OCI-LY7 (cell line): Measurements from ENCODE around the gene CRIP1. TPM values are rescaled to one million over a fixed set of nuclear protein-coding genes. Genes with fewer than 3 reads are reported as not detected.

Experiments used
- BruUV-seq: library from RNA; stranded (reverse); fragments of 400-500 nt; replicated peaks from 2 replicates; lab custom pipeline; 2021; lab: Mats Ljungman, UMichigan
- CTCF ChIA-PET: fragments of 300-600 bp; sonication (Branson Sonifier 250); formaldehyde crosslinking; loops from one replicate; lab custom pipeline; 2022; ENCODE audit warnings: antibody characterized with exemption; ENCODE audit not compliant: unreplicated experiment; lab: Charles Lee
- POLR2A ChIA-PET: fragments of 300-600 bp; sonication (Branson Sonifier 250); formaldehyde crosslinking; loops from one replicate; lab custom pipeline; 2022; ENCODE audit warnings: antibody characterized with exemption; lab: Charles Lee
- DNase-seq: peaks from one replicate; pipeline ENCODE4 v3.0.0-alpha.2; 2015; ENCODE audit warnings: low spot score
- H2AFZ ChIP-seq: fragments of 200-600 bp; sonication (generic), shearing (Covaris generic); 2 replicates; pipeline ENCODE4 v1.6.1; 2014; ENCODE audit warnings: mild to moderate bottlenecking, antibody characterized with exemption, low read length, moderate library complexity
- H3K27ac ChIP-seq: fragments of 200-600 bp; sonication (generic); 2 replicates; pipeline ENCODE4 v1.5.1; 2014; ENCODE audit warnings: mixed run types, low read depth, mild to moderate bottlenecking, moderate library complexity, low read length, inconsistent platforms; ENCODE audit not compliant: poor library complexity, severe bottlenecking
- H3K36me3 ChIP-seq: fragments of 200-600 bp; sonication (generic); 2 replicates; pipeline ENCODE4 v1.6.1; 2014; ENCODE audit warnings: mild to moderate bottlenecking, antibody characterized with exemption, low read length, moderate library complexity, mixed read lengths; ENCODE audit not compliant: insufficient read depth
- H3K4me1 ChIP-seq: fragments of 200-600 bp; sonication (generic); 2 replicates; pipeline ENCODE4 v1.5.1; 2014; ENCODE audit warnings: mild to moderate bottlenecking, low read length; ENCODE audit not compliant: insufficient read depth, poor library complexity, severe bottlenecking
- H3K4me2 ChIP-seq: fragments of 200-600 bp; sonication (generic); 2 replicates; pipeline ENCODE4 v1.6.1; 2014; ENCODE audit warnings: mild to moderate bottlenecking, low read length
- H3K4me3 ChIP-seq: fragments of 200-600 bp; sonication (generic); 2 replicates; pipeline ENCODE4 v1.5.1; 2014; ENCODE audit warnings: mild to moderate bottlenecking, low read depth, low read length; ENCODE audit not compliant: poor library complexity, severe bottlenecking
- H3K79me2 ChIP-seq: fragments of 200-600 bp; sonication (generic); 2 replicates; pipeline ENCODE4 v1.6.1; 2016; ENCODE audit warnings: low read depth, mild to moderate bottlenecking, low read length, moderate library complexity, mixed read lengths; ENCODE audit not compliant: insufficient read depth
- H3K9me2 ChIP-seq: fragments of 200-600 bp; sonication (generic); 2 replicates; pipeline ENCODE4 v1.6.1; 2016; ENCODE audit warnings: mild to moderate bottlenecking, low read length, mixed read lengths; ENCODE audit not compliant: insufficient read depth
- H3K9me3 ChIP-seq: fragments of 200-600 bp; sonication (generic); 2 replicates; pipeline ENCODE4 v1.6.1; 2014; ENCODE audit warnings: mild to moderate bottlenecking, mixed run types, low read length, mixed read lengths
- H4K20me1 ChIP-seq: fragments of 200-600 bp; sonication (generic); 2 replicates; pipeline ENCODE4 v1.6.1; 2014; ENCODE audit warnings: mild to moderate bottlenecking, antibody characterized with exemption, low read length, moderate library complexity, mixed read lengths; ENCODE audit not compliant: insufficient read depth
- EZH2phosphoT487 ChIP-seq: fragments of 200-600 bp; sonication (generic); IDR thresholded peaks from 2 replicates; pipeline ENCODE4 v1.6.1; 2018; ENCODE audit warnings: low read depth, borderline replicate concordance, mild to moderate bottlenecking, mixed run types, antibody characterized with exemption, low read length, moderate library complexity, mixed read lengths
- intact Hi-C: fragments of 100-400 bp; cut with micrococcal nuclease; formaldehyde crosslinking; loops from one replicate; pipeline ENCODE4 v1.10.0; 2022; ENCODE audit not compliant: unreplicated experiment
- total RNA-seq, 2 experiments: library from RNA; depleted of rRNA in 1 of 2; stranded (reverse); fragments of >200 nt in 1 of 2; shearing (Covaris generic) in 1 of 2; gene quantifications; 2 replicates each; pipeline ENCODE4 v1.2.3, GENCODE V29; 2014 to 2022
- TF ChIP-seq, protein P1 (sequence below): fragments of 200-600 bp; sonication (generic); conservative IDR thresholded peaks from 2 replicates; pipeline ENCODE4 v1.5.1; 2014; ENCODE audit warnings: mild to moderate bottlenecking, antibody characterized with exemption, low read length, moderate library complexity, mixed read lengths

CRIP1 gene
- total RNA-seq, 2 experiments from 2014 or later: 4.6 TPM; not detected in 1

DNA sequence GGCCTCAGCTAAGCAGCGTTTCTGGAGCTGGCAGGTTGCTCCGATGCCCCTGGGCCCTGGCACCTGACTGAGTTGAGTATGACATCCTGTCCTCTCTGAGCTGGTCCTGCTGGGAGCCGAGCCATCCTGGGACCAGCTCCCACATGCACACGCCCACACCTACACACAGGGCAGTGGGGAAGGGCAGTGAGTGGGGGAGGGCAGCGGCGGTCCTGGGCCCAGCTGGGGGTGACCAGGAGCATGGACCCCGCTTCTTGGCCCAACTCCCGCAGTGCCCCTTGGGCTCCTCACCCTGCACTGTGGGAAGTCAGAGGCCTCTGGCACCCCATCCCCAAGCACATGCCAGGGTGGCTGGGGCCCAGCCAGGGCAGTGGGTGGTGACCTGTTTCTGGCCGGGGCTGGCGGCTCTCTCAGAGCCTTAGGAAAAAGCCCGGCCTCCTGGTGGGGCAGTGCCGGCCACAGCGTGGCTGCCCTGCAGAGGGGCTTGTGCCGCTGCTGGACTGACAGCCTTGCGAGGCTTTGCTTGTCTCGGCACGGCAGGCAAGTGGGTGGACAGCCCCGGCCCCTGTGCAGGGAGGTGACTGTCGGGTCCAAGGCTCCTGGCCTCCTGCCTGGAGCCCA is 18.0 kb upstream of the CRIP1 start:
- H3K36me3 ChIP-seq: peaks cover 46% of the 10 kb centered on the region
- no peak overlapping the region for H3K4me3 ChIP-seq
- peaks cover 4% of the 10 kb centered on the region for H3K4me1 ChIP-seq
- no peak overlapping the region for H2AFZ ChIP-seq
- ChIA-PET POLR2A (interaction anchor here (0.5 kb wide), 1 partner anchor 51 kb away, joined by 5 read pairs; no protein-coding TSS in a partner anchor), CTCF (no interaction called here)
- no peak overlapping the region for H3K4me2 ChIP-seq
- H3K9me2 ChIP-seq: no peaks in the 10 kb centered on the region
- intact Hi-C loops: no loop called here
- H3K9me3 ChIP-seq: no peaks in the 10 kb centered on the region
- H4K20me1 ChIP-seq: no peaks in the 10 kb centered on the region
- no peaks in the 10 kb centered on the region for H3K79me2 ChIP-seq
- TF ChIP-seq, protein P1, sequence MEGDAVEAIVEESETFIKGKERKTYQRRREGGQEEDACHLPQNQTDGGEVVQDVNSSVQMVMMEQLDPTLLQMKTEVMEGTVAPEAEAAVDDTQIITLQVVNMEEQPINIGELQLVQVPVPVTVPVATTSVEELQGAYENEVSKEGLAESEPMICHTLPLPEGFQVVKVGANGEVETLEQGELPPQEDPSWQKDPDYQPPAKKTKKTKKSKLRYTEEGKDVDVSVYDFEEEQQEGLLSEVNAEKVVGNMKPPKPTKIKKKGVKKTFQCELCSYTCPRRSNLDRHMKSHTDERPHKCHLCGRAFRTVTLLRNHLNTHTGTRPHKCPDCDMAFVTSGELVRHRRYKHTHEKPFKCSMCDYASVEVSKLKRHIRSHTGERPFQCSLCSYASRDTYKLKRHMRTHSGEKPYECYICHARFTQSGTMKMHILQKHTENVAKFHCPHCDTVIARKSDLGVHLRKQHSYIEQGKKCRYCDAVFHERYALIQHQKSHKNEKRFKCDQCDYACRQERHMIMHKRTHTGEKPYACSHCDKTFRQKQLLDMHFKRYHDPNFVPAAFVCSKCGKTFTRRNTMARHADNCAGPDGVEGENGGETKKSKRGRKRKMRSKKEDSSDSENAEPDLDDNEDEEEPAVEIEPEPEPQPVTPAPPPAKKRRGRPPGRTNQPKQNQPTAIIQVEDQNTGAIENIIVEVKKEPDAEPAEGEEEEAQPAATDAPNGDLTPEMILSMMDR: no peak
- no peak for TF ChIP-seq EZH2phosphoT487
- BruUV-seq: no TSS peak
- DNase-seq: no peak
- no peak overlapping the region for H3K27ac ChIP-seq

DNA sequence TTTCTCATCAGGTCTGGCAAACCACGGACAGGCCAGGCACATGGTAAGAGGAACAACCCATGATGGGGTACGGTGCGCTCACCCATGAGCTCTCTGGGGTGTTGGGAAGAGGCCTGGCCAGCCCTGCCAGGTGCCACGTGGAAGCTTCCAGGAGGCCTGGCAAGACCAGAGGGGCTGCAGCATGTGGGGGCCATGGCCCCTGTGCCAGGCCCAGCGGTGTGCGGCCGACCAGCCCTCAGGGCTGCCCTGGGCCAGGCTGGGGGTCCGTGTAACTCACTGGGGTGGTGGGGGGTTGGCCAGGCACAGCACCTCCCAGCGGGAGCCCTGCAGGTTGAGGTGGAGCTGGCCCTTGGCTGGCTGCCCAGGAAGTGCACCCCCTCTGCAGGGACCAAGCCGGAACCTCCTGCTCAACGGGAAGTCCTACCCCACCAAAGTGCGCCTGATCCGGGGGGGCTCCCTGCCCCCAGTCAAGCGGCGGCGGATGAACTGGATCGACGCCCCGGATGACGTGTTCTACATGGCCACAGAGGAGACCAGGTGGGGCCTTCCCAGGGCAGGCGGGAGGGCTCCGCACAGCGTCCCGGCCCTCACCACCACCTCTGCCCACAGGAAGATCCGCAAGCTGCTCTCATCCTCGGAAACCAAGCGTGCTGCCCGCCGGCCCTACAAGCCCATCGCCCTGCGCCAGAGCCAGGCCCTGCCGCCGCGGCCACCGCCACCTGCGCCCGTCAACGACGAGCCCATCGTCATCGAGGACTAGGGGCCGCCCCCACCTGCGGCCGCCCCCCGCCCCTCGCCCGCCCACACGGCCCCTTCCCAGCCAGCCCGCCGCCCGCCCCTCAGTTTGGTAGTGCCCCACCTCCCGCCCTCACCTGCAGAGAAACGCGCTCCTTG is 17.0 kb upstream of the CRIP1 start:
- no peaks in the 10 kb centered on the region for H4K20me1 ChIP-seq
- intact Hi-C loops: no loop called here
- no peak for DNase-seq
- ChIA-PET CTCF (no interaction called here), POLR2A (no interaction called here)
- BruUV-seq: no TSS peak
- H3K4me2 ChIP-seq: no peak overlapping the region
- H3K79me2 ChIP-seq: no peaks in the 10 kb centered on the region
- no peak overlapping the region for H3K27ac ChIP-seq
- H3K4me3 ChIP-seq: no peak overlapping the region
- H3K9me3 ChIP-seq: no peaks in the 10 kb centered on the region
- TF ChIP-seq, protein P1: no peak
- TF ChIP-seq EZH2phosphoT487: no peak
- no peak overlapping the region for H2AFZ ChIP-seq
- no peaks in the 10 kb centered on the region for H3K9me2 ChIP-seq
- H3K36me3 ChIP-seq: peaks cover 39% of the 10 kb centered on the region
- peaks cover 9% of the 10 kb centered on the region for H3K4me1 ChIP-seq
